ENCODE results near the gene MARK1. TPM values are rescaled to one million over a fixed set of nuclear protein-coding genes. Genes with fewer than 3 reads are reported as not detected.
A peak's percentile ranks its signal among the peaks of the same experiment; 100 is the strongest.

The MARK1 gene
- total RNA-seq (21.4 TPM), polyA plus RNA-seq (7.8 TPM)

DNA sequence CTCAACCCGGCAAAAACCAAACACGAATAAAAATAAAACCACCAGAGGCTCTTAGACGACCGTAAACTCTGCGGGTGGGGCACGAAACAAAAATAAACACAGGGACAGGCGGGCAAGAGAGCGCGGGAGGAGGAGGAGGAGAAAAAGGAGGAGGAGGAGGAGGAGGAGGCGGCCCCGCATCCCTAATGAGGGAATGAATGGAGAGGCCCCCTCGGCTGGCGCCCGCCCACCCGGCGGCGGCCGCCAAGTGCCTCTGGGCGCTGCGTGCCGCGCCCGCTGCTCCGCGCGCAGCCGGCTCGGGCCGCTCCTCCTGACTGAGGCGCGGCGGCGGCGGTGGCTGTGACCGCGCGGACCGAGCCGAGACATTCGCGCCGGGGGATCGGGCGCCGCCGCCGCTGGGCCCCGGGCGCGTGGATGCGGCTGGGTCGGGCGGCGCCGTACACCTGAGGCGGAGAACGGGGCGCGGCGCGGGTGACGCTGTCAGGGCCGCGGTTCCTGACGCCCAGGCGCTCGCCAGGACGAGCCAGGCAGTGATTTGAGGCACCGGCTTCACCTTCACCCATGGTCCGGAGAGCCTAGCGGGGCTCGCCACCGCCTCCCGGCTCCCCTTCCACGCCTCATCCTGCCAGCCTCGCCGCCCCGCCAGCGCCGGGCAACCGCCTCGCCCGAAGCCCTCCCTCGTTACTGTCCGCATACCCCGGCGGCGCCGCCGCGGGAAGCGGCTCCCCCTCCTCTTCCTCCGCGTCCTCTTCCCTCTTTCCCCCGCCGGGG lies at the start of gene MARK1:
TSS of gene MARK1 (plus strand) at position 229 of the 771 bp plus-strand sequence. CDS start 687 bp downstream, outside the sequence.
- H3K27ac ChIP-seq (ENCODE audit: low read depth): peak within 1 kb of the TSS; percentile 94
- no peaks in the 10 kb centered on the region for H3K4me1 ChIP-seq (ENCODE audit: insufficient read depth)
- H3K36me3 ChIP-seq (ENCODE audit: insufficient read depth): no peaks in the 10 kb centered on the region
- no peak for DNase-seq (ENCODE audit: extremely low spot score)
- H3K4me3 ChIP-seq (ENCODE audit: low read depth, low read length): peak within 1 kb of the TSS; percentile 89
- under 1% methylated on average over 96 of the region's 96 CpGs for WGBS

- Histone ChIP-seq H3K4me1 (ENCODE audit: insufficient read depth) (peaks cover 3% of the 10 kb centered on the region), H3K4me3 (ENCODE audit: low read depth, low read length) (no peak overlapping the region), H3K36me3 (ENCODE audit: insufficient read depth) (no peaks in the 10 kb centered on the region), H3K27ac (ENCODE audit: low read depth) (no peak overlapping the region)
- no peak for DNase-seq (ENCODE audit: extremely low spot score)
- WGBS: 59% methylated on average over 6 of the region's 6 CpGs
Observed at GRCh38 chr1:220483700-220484099, 44.2 kb upstream of the MARK1 start.

GRCh38 chr1:220484135-220484534 lies 43.8 kb upstream of the MARK1 start:
- Histone ChIP-seq H3K4me1 (ENCODE audit: insufficient read depth) (peaks cover 3% of the 10 kb centered on the region), H3K27ac (ENCODE audit: low read depth) (no peak overlapping the region), H3K36me3 (ENCODE audit: insufficient read depth) (no peaks in the 10 kb centered on the region), H3K4me3 (ENCODE audit: low read depth, low read length) (no peak overlapping the region)
- DNase-seq (ENCODE audit: extremely low spot score): no peak

DNA sequence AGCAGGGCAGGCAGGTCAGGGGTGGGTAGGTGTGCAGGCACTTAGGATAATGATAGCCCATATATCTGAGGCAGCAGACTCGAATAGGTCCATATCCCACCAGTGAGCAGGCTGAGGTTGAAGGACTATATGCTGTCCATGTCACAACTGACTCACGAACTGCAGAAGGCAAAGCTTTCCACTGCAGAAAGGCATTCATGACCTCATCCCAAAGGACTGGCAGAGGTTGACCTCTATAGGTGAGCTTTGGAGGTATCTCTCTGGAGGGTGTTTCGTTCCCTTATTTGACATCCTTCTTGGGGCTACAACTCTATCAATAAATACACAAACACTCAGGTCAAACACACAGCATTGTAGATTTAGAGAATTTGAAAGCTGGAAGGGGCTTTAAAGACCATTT lies 42.8 kb upstream of the MARK1 start:
- Histone ChIP-seq H3K4me1 (ENCODE audit: insufficient read depth) (peaks cover 3% of the 10 kb centered on the region), H3K36me3 (ENCODE audit: insufficient read depth) (no peaks in the 10 kb centered on the region), H3K27ac (ENCODE audit: low read depth) (no peak overlapping the region), H3K4me3 (ENCODE audit: low read depth, low read length) (no peak overlapping the region)
- WGBS: 80% methylated on average over 3 of the region's 3 CpGs
- DNase-seq (ENCODE audit: extremely low spot score): no peak

DNA sequence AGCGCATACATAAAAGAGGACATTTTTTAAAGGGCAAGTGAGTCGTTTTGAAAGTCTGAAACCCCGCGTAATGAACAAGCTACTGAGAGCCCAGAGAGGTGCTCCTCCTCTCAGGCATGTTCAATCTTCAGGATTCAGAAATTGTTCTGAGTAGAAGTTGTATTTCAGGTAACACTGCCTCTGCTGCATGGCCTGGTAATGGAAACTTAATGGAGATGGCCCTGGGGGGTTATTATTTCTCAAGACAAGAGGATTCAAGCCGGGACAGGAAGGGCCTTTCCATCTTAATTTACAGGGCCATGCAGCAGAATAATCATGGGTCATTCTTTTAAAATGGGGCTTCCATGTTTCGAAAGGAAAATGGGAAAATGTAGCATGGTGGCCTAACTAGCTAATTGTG lies 42.1 kb upstream of the MARK1 start:
- Histone ChIP-seq H3K36me3 (ENCODE audit: insufficient read depth) (no peaks in the 10 kb centered on the region), H3K4me3 (ENCODE audit: low read depth, low read length) (no peak overlapping the region), H3K4me1 (ENCODE audit: insufficient read depth) (peaks cover 3% of the 10 kb centered on the region), H3K27ac (ENCODE audit: low read depth) (no peak overlapping the region)
- WGBS: 83% methylated on average over 6 of the region's 6 CpGs
- DNase-seq (ENCODE audit: extremely low spot score): no peak

DNA sequence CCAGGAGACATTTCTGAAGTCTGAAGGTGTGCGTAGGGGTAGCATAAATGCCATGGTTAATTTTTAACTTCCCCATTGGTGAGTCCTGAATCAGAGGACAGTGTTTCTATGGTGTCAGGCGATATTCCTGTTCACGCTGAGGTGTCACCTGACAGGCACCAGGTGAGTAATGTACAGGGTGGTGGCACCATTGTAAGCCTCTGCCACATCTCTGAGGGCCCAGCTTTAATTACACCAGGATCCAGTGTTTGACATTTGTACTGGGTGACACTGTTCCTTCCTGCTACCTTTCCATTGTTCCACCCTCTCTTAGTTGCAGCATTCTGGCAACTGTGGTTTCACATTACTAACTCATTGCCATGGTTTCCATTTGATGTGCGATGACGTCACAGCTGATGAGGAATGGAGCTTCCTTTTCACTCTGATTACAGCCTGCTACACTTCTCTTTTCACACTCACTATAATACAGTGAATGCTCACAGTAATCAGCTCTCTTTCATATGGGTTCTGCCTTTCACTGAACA lies 40.6 kb upstream of the MARK1 start:
- H3K4me3 ChIP-seq (ENCODE audit: low read depth, low read length): no peak overlapping the region
- 71% methylated on average over 5 of the region's 5 CpGs for WGBS
- peaks cover 3% of the 10 kb centered on the region for H3K4me1 ChIP-seq (ENCODE audit: insufficient read depth)
- DNase-seq (ENCODE audit: extremely low spot score): peak; percentile 31
- no peak overlapping the region for H3K27ac ChIP-seq (ENCODE audit: low read depth)
- H3K36me3 ChIP-seq (ENCODE audit: insufficient read depth): no peaks in the 10 kb centered on the region

GRCh38 chr1:220491891-220492290 lies 36.0 kb upstream of the MARK1 start:
- DNase-seq (ENCODE audit: extremely low spot score): no peak
- H3K27ac ChIP-seq (ENCODE audit: low read depth): no peak overlapping the region
- H3K36me3 ChIP-seq (ENCODE audit: insufficient read depth): no peaks in the 10 kb centered on the region
- WGBS: 58% methylated on average over 2 of the region's 2 CpGs
- H3K4me1 ChIP-seq (ENCODE audit: insufficient read depth): peaks cover 3% of the 10 kb centered on the region
- H3K4me3 ChIP-seq (ENCODE audit: low read depth, low read length): no peak overlapping the region

- Histone ChIP-seq H3K4me1 (ENCODE audit: insufficient read depth) (no peaks in the 10 kb centered on the region), H3K4me3 (ENCODE audit: low read depth, low read length) (no peak overlapping the region), H3K36me3 (ENCODE audit: insufficient read depth) (no peaks in the 10 kb centered on the region), H3K27ac (ENCODE audit: low read depth) (no peak overlapping the region)
- no peak for DNase-seq (ENCODE audit: extremely low spot score)
- WGBS: 55% methylated on average over 5 of the region's 5 CpGs
Observed at GRCh38 chr1:220497220-220497947, 30.6 kb upstream of the MARK1 start.

DNA sequence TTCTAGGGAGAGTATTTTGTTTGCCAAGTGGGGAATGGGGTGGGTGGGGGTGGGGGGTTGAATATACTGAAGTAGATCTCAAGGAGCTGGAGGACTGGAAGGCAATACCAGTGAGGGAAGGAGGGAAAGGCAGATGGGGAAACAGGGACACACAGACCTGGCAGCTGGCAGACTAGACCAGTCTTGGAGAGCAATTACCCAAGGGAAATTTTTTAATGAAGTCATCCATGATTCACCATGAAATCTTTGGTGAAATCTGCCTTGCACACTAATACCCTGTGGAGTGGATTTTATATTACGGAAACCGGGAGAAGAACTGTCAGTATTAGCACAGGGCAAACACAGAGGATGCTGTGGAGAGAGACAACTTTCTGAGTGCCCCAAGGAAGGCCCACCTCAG lies 29.7 kb upstream of the MARK1 start:
- H3K4me1 ChIP-seq (ENCODE audit: insufficient read depth): no peaks in the 10 kb centered on the region
- H3K27ac ChIP-seq (ENCODE audit: low read depth): no peak overlapping the region
- WGBS: 69% methylated on average over 2 of the region's 2 CpGs
- no peak overlapping the region for H3K4me3 ChIP-seq (ENCODE audit: low read depth, low read length)
- H3K36me3 ChIP-seq (ENCODE audit: insufficient read depth): no peaks in the 10 kb centered on the region
- no peak for DNase-seq (ENCODE audit: extremely low spot score)

GRCh38 chr1:220500372-220500771 lies 27.6 kb upstream of the MARK1 start:
- 77% methylated on average over 1 of the region's 1 CpG for WGBS
- H3K36me3 ChIP-seq (ENCODE audit: insufficient read depth): no peaks in the 10 kb centered on the region
- no peak for DNase-seq (ENCODE audit: extremely low spot score)
- no peak overlapping the region for H3K27ac ChIP-seq (ENCODE audit: low read depth)
- no peaks in the 10 kb centered on the region for H3K4me1 ChIP-seq (ENCODE audit: insufficient read depth)
- no peak overlapping the region for H3K4me3 ChIP-seq (ENCODE audit: low read depth, low read length)

GRCh38 chr1:220504329-220504728 lies 23.6 kb upstream of the MARK1 start:
- Histone ChIP-seq H3K36me3 (ENCODE audit: insufficient read depth) (no peaks in the 10 kb centered on the region), H3K27ac (ENCODE audit: low read depth) (no peak overlapping the region), H3K4me3 (ENCODE audit: low read depth, low read length) (no peak overlapping the region), H3K4me1 (ENCODE audit: insufficient read depth) (no peaks in the 10 kb centered on the region)
- 44% methylated on average over 5 of the region's 5 CpGs for WGBS
- no peak for DNase-seq (ENCODE audit: extremely low spot score)

- no peak for DNase-seq (ENCODE audit: extremely low spot score)
- H3K4me1 ChIP-seq (ENCODE audit: insufficient read depth): no peaks in the 10 kb centered on the region
- no peaks in the 10 kb centered on the region for H3K36me3 ChIP-seq (ENCODE audit: insufficient read depth)
- WGBS: 82% methylated on average over 5 of the region's 5 CpGs
- no peak overlapping the region for H3K27ac ChIP-seq (ENCODE audit: low read depth)
- H3K4me3 ChIP-seq (ENCODE audit: low read depth, low read length): no peak overlapping the region
Observed at GRCh38 chr1:220507085-220507484, 20.9 kb upstream of the MARK1 start.

- no peaks in the 10 kb centered on the region for H3K4me1 ChIP-seq (ENCODE audit: insufficient read depth)
- no peaks in the 10 kb centered on the region for H3K36me3 ChIP-seq (ENCODE audit: insufficient read depth)
- no peak for DNase-seq (ENCODE audit: extremely low spot score)
- WGBS: 84% methylated on average over 4 of the region's 4 CpGs
- no peak overlapping the region for H3K27ac ChIP-seq (ENCODE audit: low read depth)
- no peak overlapping the region for H3K4me3 ChIP-seq (ENCODE audit: low read depth, low read length)
Observed at GRCh38 chr1:220511179-220511578, 16.8 kb upstream of the MARK1 start.

GRCh38 chr1:220511785-220512184 lies 16.2 kb upstream of the MARK1 start:
- 47% methylated on average over 4 of the region's 4 CpGs for WGBS
- Histone ChIP-seq H3K4me1 (ENCODE audit: insufficient read depth) (no peaks in the 10 kb centered on the region), H3K36me3 (ENCODE audit: insufficient read depth) (no peaks in the 10 kb centered on the region)

More at GRCh38 chr1:220511785-220512184, 16.2 kb upstream of the MARK1 start:
- no peak for DNase-seq (ENCODE audit: extremely low spot score)
- Histone ChIP-seq H3K4me3 (ENCODE audit: low read depth, low read length) (no peak overlapping the region), H3K27ac (ENCODE audit: low read depth) (no peak overlapping the region)

Measured in urinary bladder (tissue), 4 donors.